ENCODE measurements around the gene PCARE.

- TF ChIP-seq TP53 (CRISPR knock-in tag; IDR thresholded peaks at IDR 0.05) (no peak), OVOL2 (CRISPR knock-in tag; IDR thresholded peaks at IDR 0.05; ENCODE audit: borderline replicate concordance) (no peak), CTCF (IDR thresholded peaks at IDR 0.05) (no peak), PREB (CRISPR knock-in tag; IDR thresholded peaks at IDR 0.05; ENCODE audit: borderline replicate concordance) (no peak), MAX (CRISPR knock-in tag; IDR thresholded peaks at IDR 0.05) (no peak), NFYB (CRISPR knock-in tag; conservative IDR thresholded peaks at IDR 0.05; ENCODE audit: low read depth) (no peak)
Measured at GRCh38 chr2:29113027-29113686, 38.8 kb upstream of the PCARE start.
